GM23248 (cell line): ENCODE results near the gene TEAD1. TPM values are rescaled to one million over a fixed set of nuclear protein-coding genes. Genes with fewer than 3 reads are reported as not detected.

Source experiments
- DNase-seq: peaks from one replicate; pipeline ENCODE4 v3.0.0-alpha.2; 2015
- H2AFZ ChIP-seq: fragments of 200-600 bp; sonication (generic); 2 replicates; pipeline ENCODE4 v1.6.1; 2016; ENCODE audit warnings: antibody characterized with exemption
- H3F3A ChIP-seq: fragments of 200-600 bp; sonication (generic); 2 replicates; pipeline ENCODE4 v1.6.1; 2016; ENCODE audit warnings: mild to moderate bottlenecking, antibody characterized with exemption, mixed run types; ENCODE audit not compliant: insufficient read depth
- H3K27ac ChIP-seq: fragments of 200-600 bp; sonication (generic); 2 replicates; pipeline ENCODE4 v1.5.1; 2016; ENCODE audit warnings: mild to moderate bottlenecking
- H3K27me3 ChIP-seq: fragments of 200-600 bp; sonication (generic); replicated peaks from 2 replicates; pipeline ENCODE4 v1.6.1; 2016; ENCODE audit warnings: mild to moderate bottlenecking; ENCODE audit not compliant: insufficient read depth
- H3K36me3 ChIP-seq: fragments of 200-600 bp; sonication (generic); 2 replicates; pipeline ENCODE4 v1.6.1; 2016; ENCODE audit warnings: low read depth, mild to moderate bottlenecking
- H3K4me1 ChIP-seq: fragments of 200-600 bp; sonication (generic); 2 replicates; pipeline ENCODE4 v1.6.1; 2016; ENCODE audit warnings: mild to moderate bottlenecking; ENCODE audit not compliant: insufficient read depth
- H3K4me2 ChIP-seq: fragments of 200-600 bp; sonication (generic); one replicate; pipeline ENCODE4 v1.6.1; 2016; ENCODE audit warnings: mild to moderate bottlenecking; ENCODE audit not compliant: unreplicated experiment
- H3K4me3 ChIP-seq: fragments of 200-600 bp; sonication (generic); 2 replicates; pipeline ENCODE4 v1.5.1; 2016; ENCODE audit warnings: mild to moderate bottlenecking
- H3K79me2 ChIP-seq: fragments of 200-600 bp; sonication (generic); 2 replicates; pipeline ENCODE4 v1.6.1; 2016; ENCODE audit warnings: mild to moderate bottlenecking; ENCODE audit not compliant: insufficient read depth
- H3K9ac ChIP-seq: fragments of 200-600 bp; sonication (generic); 2 replicates; pipeline ENCODE4 v1.6.1; 2016; ENCODE audit warnings: mild to moderate bottlenecking
- H3K9me2 ChIP-seq: fragments of 200-600 bp; sonication (generic); 2 replicates; pipeline ENCODE4 v1.6.1; 2016; ENCODE audit warnings: mixed run types, mild to moderate bottlenecking, moderate library complexity; ENCODE audit not compliant: insufficient read depth
- H3K9me3 ChIP-seq: fragments of 200-600 bp; sonication (generic); one replicate; pipeline ENCODE4 v1.6.1; 2017; ENCODE audit warnings: low read depth
- H4K20me1 ChIP-seq: fragments of 200-600 bp; sonication (generic); 2 replicates; pipeline ENCODE4 v1.6.0; 2016; ENCODE audit not compliant: insufficient read depth
- EZH2 ChIP-seq: fragments of 200-600 bp; sonication (generic); IDR thresholded peaks from 2 replicates; pipeline ENCODE4 v1.6.1; 2018; ENCODE audit warnings: antibody characterized with exemption, mild to moderate bottlenecking; ENCODE audit not compliant: insufficient read depth, poor library complexity, severe bottlenecking
- EZH2phosphoT487 ChIP-seq: fragments of 200-600 bp; sonication (generic); IDR thresholded peaks from 2 replicates; pipeline ENCODE4 v1.6.1; 2018; ENCODE audit warnings: antibody characterized with exemption, moderate library complexity, mild to moderate bottlenecking, low read depth; ENCODE audit not compliant: insufficient read depth
- WGBS, 2 experiments: methylation state at CpG; one replicate each; pipeline ENCODE4 v1.1.6; 2015 to 2017; ENCODE audit warnings: low lambda C conversion rate in 2 of 2, low coverage in 1 of 2; ENCODE audit errors: missing lambda C conversion rate in 2 of 2; 5-methylcytosine and 5-hydroxymethylcytosine counted together
- in situ Hi-C: fragments of 300-500 bp; cut with MboI; formaldehyde crosslinking; loops from 2 replicates; pipeline ENCODE4 v1.15.0; 2020
- polyA plus RNA-seq: library from polyadenylated mRNA; unstranded; fragments of >200 nt; fragmentation: Nextera tagmentation; extraction: Ambion mirVana; gene quantifications from 2 replicates; pipeline ENCODE4 v1.2.1, GENCODE V29; 2016
- total RNA-seq: library from RNA; depleted of rRNA; stranded (reverse); fragments of >200 nt; shearing (Covaris generic); gene quantifications from 2 replicates; pipeline ENCODE4 v1.2.3, GENCODE V29; 2014

Gene TEAD1
- total and polyA plus RNA-seq, 2 experiments from 2014 or later: 52.3 to 144 TPM

GRCh38 chr11:12924650-12925049 lies 250.4 kb downstream of the TEAD1 start:
- Histone ChIP-seq H3K79me2 (peaks cover 67% of the 10 kb centered on the region), H3K27ac (no peak overlapping the region), H3K36me3 (peaks cover 16% of the 10 kb centered on the region), H3F3A (peaks cover 5% of the 10 kb centered on the region; the same call in 1 of the 2 replicates), H3K9ac (no peak overlapping the region), H3K4me1 (no peaks in the 10 kb centered on the region), H3K4me2 (no peak overlapping the region), H3K27me3 (no peaks in the 10 kb centered on the region), H3K9me3 (no peaks in the 10 kb centered on the region), H4K20me1 (no peaks in the 10 kb centered on the region), H2AFZ (no peak overlapping the region), H3K4me3 (no peak overlapping the region), H3K9me2 (no peaks in the 10 kb centered on the region)
- 95 to 100% methylated on average over 3 of the region's 3 CpGs for WGBS, 2 experiments
- in situ Hi-C loops: no loop called here
- no peak for TF ChIP-seq EZH2
- no peak for TF ChIP-seq EZH2phosphoT487
- no peak for DNase-seq

GRCh38 chr11:12925520-12925919 lies 251.3 kb downstream of the TEAD1 start:
- 68 to 74% methylated on average over 4 of the region's 4 CpGs for WGBS, 2 experiments

GRCh38 chr11:12927221-12927620 lies 253.0 kb downstream of the TEAD1 start:
- no peaks in the 10 kb centered on the region for H4K20me1 ChIP-seq
- 69 to 75% methylated on average over 3 of the region's 3 CpGs for WGBS, 2 experiments
- no peak overlapping the region for H3K9ac ChIP-seq
- H3K4me3 ChIP-seq: no peak overlapping the region
- no peaks in the 10 kb centered on the region for H3K9me3 ChIP-seq
- peaks cover 12% of the 10 kb centered on the region; the same call in 1 of the 2 replicates for H3F3A ChIP-seq
- TF ChIP-seq EZH2phosphoT487 (no peak), EZH2 (no peak)
- peaks cover 13% of the 10 kb centered on the region; the same call in 1 of the 2 replicates for H3K4me1 ChIP-seq
- H3K79me2 ChIP-seq: peaks cover 65% of the 10 kb centered on the region
- no peak overlapping the region for H3K27ac ChIP-seq
- H3K9me2 ChIP-seq: no peaks in the 10 kb centered on the region
- H3K4me2 ChIP-seq: no peak overlapping the region
- in situ Hi-C loops: no loop called here
- H3K27me3 ChIP-seq: no peaks in the 10 kb centered on the region
- DNase-seq: no peak
- H3K36me3 ChIP-seq: peaks cover 31% of the 10 kb centered on the region
- no peak overlapping the region for H2AFZ ChIP-seq

More at GRCh38 chr11:12925520-12925919, 251.3 kb downstream of the TEAD1 start:
- Histone ChIP-seq H3K36me3 (peaks cover 21% of the 10 kb centered on the region), H3K9me2 (no peaks in the 10 kb centered on the region), H2AFZ (no peak overlapping the region), H3K27me3 (no peaks in the 10 kb centered on the region), H3K79me2 (peaks cover 69% of the 10 kb centered on the region), H3F3A (peaks cover 12% of the 10 kb centered on the region; the same call in 1 of the 2 replicates), H3K27ac (no peak overlapping the region), H3K4me2 (no peak overlapping the region), H3K9me3 (no peaks in the 10 kb centered on the region), H3K4me1 (0 out of 2 replicates have a peak, but pooled peaks cover under 1% of the 10 kb centered on the region), H3K9ac (no peak overlapping the region), H4K20me1 (no peaks in the 10 kb centered on the region), H3K4me3 (no peak overlapping the region)
- in situ Hi-C loops: no loop called here
- TF ChIP-seq EZH2 (no peak), EZH2phosphoT487 (no peak)
- no peak for DNase-seq

- H4K20me1 ChIP-seq: no peaks in the 10 kb centered on the region
Observed at GRCh38 chr11:12927886-12928285, 253.7 kb downstream of the TEAD1 start.

More at GRCh38 chr11:12927886-12928285, 253.7 kb downstream of the TEAD1 start:
- no peak for DNase-seq
- 76 to 82% methylated on average over 2 of the region's 2 CpGs for WGBS, 2 experiments
- Histone ChIP-seq H3K9ac (no peak overlapping the region), H3K4me1 (peaks cover 13% of the 10 kb centered on the region; the same call in 1 of the 2 replicates), H2AFZ (no peak overlapping the region), H3K36me3 (peaks cover 37% of the 10 kb centered on the region), H3K4me2 (no peak overlapping the region), H3K79me2 (peaks cover 65% of the 10 kb centered on the region), H3K4me3 (no peak overlapping the region), H3K9me2 (no peaks in the 10 kb centered on the region), H3K27ac (no peak overlapping the region), H3K27me3 (no peaks in the 10 kb centered on the region), H3F3A (peaks cover 12% of the 10 kb centered on the region; the same call in 1 of the 2 replicates), H3K9me3 (no peaks in the 10 kb centered on the region)
- TF ChIP-seq EZH2phosphoT487 (no peak), EZH2 (no peak)
- in situ Hi-C loops: no loop called here
